NCI-H2081 treated with DMSO at 0.1 percent for 48 hours (cell line): Measurements from ENCODE around the gene LINC00305.

Experiments used
- DNase-seq: peaks from one replicate; lab custom pipeline; 2025; lab: John Stamatoyannopoulos, UW

LINC00305 gene

DNA sequence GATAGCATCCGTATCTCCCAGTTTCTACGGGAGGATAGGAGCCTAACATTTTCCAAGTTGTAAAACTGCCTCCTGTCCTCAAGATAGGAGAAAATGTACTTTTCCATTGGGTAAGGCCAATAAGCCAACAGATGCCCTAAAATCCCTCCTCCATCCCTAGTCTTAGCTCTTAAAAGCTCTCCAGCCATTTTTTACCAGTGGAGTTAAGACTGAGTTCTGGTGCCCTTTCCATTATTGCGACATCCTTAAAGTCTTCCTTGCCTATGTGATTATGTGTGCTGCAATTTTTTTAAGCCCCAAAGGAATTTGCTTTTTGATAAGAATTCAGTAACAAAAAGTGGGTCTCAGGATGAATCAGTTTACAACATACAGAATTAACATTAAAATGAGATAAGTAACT, 33.0 kb downstream of the LINC00305 start:
- DNase-seq: no peak

DNA sequence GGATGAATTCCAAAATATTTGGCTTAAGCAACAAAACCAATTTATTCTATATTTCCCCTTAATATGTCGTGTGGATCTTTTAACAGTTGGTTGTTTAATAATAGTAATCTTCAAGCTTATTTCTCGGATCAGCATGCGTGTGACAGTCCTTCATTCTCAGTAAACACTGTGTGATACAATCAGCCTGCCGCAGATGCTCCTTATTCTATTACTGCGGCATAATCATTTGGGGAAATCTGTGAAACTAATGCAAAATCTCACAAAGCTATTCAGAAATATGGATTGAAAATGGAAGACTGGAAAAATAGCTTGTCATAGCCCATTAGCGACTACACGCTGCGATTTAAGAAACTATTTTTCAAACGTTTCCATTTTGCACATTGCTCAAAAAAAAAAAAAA, 36.9 kb downstream of the LINC00305 start:
- DNase-seq: no peak

DNA sequence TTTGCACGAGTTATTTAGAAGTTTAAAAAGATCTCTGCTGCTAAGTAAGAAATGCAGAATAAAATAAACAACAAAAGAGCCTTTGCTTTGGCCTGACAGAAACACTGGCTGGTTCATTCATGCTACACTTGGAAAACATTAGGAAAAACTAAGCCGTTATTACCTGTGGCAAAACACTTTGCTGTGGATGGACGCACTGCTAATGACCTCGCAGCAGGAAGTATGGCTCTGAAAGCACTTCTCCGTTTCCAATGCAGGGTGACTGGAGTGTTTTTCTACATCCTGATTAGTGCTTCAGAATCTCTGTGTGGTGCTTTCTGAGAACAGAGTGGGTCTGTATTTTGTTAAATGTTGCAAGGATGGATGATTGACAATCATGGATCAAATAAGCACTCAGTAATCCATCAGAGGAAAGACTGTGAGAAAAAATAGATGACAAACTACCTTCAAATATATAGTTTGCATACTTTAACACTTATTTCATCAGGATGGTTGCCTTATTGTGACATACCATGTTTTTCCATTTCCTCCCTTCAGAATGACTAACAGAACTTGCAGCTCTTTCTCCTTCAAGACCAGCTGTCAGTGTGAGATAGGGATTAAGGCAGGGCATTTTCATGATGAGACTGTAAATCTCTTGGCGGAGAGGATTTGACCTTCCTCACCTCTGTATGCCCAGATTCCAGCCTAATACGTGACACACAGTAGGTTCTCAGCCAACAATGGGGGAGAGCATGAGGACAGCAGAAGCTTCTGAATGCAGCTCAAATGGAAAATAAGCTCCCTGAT, 38.0 kb downstream of the LINC00305 start:
- DNase-seq: no peak

DNA sequence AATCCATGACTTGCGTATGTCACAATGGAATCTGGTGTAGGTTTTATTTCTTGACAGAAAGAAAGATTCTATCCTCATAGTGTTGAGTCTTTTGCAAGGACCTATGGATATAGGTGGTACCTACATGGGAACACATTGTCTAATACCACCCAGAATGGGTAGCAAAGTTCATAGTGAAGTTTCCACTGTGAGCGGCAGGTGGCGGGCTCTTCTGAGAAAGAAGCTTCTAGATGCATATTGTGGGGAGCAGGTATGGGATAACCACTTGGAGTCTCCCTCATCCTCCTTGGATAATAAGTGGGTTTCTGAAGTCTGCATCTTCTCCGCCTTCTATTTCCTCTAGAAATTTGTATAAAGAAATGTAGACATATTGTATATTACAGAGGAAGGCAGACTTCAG, 44.9 kb downstream of the LINC00305 start:
- no peak for DNase-seq

DNA sequence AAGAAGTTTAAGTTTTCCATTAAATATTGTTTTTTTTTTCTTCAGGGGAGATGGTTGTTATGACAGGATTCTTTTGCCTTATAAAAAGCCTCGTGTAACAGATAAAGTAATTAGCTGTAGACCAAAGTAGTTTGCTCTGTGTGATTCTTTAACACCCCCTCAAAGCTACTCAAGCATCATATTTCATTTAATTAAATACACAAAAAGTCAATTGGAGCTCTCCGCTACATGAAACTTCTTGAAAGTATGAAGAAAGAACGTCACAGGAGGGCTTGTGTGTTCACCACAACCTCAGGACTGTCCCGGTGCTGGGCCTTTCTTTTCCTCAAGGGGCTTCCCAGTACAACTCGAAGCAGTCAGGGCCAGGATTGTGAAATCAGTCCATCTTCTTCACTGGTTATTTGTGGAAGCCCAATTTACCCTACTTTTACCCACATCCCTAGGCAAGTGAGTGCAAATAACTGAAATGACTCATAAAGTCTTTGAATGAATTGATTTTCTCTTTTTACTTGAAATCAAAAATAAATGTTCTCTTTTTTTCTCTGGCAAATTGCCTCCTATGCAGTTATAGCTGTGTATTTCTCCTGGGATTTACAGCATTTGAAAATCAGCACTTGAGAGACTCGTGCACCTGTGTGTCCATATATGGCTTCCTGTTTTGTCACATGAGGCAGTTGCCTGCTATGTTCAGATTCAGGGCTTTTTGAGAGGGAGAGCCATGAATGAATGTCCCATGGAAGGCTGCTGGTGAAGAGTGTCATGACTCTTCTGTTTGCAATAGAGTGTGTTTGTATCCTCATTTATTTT, 48.6 kb downstream of the LINC00305 start:
- no peak for DNase-seq

DNA sequence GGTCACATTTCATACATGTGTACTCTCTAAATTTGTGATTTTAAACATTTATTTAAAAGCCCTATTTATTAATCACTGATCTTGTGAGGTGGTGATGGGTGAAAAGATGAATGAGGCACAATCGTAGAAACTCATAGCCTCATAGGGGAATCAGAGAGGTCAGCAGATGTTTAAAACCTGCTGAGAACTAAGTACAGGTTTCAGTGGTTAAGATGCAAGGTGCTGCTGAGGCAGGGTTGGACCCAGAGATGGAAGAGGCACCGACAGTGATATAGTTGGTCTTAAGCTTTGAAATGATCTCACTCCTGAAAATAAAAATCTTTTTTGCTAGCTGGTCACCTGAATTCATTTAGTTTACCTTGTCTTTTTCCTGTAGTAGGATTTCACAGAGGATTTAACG, 49.6 kb downstream of the LINC00305 start:
- no peak for DNase-seq

DNA sequence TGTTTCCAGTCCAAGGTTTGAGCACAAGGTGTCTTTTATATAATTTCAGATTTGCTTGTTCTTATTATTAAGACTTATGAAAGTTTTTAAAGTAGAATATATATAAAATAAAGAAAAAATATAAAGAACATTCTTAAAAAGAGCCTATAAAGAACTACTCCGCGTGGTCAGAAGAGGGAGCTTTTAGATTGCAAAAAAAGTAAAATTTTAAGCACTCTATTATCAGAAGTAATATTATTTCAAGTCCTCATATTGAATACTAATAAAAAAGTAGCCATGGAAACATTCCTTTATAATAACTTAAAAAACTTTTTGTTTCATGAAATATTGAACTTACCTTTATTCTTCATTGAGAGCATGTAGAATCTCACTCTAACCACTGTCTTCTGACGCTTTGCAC, 51.4 kb downstream of the LINC00305 start:
- no peak for DNase-seq

DNA sequence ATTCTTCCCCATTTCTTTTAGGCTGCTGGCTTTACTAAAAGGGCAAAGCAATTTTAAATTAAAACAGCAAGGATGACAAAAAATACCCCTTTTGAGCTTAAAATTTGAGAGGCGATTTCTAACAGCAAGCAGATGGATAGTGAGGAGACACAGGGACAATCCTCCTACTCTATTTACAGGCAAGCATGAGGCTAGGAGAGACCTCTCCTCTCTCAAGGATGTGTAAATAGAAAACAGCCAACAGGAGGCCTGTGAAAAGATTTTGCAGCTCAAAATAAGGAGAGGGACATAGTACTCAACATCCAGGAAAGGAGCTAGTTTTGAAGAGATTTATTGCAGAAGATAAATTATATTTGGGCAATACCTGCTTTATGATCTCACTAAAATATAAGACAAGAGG, 53.8 kb downstream of the LINC00305 start:
- no peak for DNase-seq

DNA sequence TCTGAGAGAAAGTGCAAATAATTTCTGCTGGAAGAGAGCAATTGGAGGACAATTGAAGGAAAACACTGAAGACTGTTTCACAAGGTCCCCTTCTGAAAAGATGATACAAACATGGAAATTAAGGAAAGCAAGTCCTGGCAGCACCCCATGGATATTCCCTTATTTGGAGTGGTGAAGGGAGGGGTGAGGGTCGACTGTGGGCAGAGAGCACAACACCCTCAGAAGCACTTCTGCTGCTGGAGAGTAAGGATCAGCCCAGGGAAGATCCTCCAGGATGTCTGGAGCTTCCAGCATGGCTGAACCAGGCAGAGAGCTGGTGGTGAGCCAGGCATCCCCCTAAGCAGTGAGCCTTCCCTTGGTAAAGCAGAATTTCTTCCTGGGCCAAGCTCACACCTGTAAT, 54.7 kb downstream of the LINC00305 start:
- DNase-seq: no peak

DNA sequence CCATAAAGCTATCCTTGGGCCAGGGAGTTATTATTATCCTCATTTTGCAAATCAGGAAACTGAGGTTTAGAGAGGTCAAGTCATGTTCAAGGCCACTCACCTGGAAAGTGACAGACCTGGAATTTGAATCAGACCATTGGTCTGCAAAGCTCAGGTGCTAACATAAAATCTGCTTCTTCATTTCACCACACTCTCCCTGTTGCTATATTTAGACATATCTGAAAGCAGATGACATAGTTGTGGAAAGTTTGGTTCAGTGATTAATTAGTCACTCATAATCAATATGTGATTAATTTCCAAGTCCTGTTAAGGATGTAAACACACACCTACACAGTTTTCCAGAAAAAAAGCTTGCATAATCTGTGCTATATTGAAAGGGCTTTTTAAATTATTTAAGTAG, 57.4 kb downstream of the LINC00305 start:
- no peak for DNase-seq

DNA sequence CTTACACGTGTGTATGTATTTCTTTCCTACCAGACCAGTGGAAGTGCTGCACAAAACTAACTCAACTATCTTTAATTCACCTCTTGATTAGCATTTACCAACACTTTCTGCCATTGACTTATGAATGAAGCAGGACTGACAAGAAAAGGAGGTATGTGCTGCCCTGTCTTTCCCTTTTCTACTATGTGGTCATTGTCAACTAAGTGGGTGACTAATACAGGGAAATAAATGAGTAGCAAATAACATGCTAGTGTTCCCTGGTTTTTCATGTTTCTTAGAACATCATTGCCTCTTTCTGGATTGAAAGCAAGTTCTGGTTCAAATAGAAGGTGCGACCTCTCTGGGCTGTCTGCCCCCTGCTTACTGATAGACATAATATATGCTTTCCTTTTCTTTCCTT, 58.0 kb downstream of the LINC00305 start:
- DNase-seq: no peak

DNA sequence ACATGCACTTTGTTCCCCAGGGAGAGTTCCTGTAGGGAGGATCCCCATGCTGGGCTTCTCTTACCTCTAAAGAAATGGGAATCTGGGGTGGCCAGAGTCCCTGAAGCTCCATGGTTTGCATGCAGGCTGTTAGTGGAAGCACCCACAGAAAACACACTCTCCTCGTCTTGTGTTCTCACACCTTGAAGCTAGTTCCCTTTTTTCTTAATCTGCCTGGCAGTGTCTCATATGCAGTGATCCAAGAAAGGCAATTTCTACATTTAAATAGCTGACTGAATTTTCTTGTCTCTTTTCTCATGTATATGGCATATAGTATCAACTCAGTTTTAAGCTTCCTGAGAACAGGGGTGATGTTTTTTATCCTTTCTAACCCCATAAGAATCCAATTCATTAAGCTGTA, 65.0 kb downstream of the LINC00305 start:
- no peak for DNase-seq

DNA sequence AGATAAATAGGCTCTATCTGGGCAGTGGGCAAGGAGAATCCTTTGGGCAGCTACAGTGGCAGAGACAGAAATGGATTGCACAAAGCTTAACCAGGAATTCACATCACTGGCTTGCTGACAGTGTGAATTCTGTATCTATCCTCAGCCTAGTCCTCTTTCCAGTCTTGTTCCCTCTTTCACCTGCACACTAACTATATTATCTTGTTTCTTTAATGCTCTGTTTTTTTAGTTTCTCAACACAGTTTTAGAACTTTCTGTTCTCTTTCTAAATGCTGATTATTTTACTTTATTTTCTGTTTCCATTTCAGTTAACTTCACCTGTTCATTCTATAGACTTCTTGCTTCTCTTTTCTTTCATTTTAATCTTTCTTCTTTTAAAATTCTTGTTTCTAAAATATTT, 66.4 kb downstream of the LINC00305 start:
- no peak for DNase-seq

DNA sequence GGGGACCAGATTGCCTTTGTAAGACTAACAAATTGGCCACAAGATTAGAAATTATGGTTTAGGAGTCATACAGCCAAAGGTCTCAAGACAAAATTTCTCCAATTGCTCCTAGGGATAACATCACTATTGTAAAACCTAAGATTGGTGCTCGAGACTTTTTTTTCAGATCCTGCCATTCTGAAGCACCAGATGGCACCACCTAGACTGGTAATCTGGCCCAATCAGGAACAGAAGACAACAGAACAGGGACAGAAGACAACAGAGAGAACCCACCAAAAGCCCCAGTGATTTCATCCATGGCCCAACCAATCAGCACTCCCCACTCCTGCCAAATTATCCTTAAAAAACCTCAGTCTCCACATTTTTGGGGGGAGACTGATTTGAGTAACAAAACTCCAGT, 66.8 kb downstream of the LINC00305 start:
- no peak for DNase-seq

DNA sequence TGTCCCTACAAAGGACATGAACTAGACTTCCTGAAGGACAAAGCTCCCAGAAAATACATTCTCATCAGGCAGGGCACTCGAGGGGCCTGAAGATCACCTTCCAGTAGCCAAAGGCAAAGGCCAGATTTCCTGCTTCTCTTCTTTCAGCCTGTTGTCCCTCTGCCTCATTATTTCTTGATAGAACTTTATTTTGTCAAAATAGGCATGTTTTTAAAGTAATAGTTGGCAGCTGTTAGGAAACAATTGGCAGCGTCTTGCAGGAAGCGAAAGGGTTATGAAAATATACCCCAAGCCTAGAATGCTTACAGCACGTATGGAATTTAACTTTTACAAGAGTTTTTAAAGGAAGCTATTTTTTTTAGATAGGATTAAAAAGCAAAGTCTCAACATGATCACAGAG, 74.9 kb downstream of the LINC00305 start:
- DNase-seq: no peak

DNA sequence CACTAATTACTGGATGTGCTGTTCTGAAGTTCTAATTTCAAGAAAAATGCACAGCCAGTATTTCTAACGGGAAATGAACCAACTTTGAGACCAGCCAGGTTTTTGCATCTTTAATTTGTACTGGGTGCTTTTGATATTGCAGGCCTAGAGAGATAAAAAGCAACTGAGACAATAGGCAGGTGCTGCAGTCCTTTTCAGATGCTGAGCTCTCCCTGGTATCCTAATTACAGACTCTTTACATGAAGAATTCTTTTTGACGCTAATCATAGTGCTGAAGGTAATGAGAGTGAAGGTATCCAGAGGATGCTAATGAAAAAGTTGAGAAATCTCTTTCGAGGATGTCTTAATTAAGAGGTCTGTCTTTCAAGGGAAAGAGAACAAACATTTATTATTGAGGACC, 93.9 kb downstream of the LINC00305 start:
- DNase-seq: no peak

DNA sequence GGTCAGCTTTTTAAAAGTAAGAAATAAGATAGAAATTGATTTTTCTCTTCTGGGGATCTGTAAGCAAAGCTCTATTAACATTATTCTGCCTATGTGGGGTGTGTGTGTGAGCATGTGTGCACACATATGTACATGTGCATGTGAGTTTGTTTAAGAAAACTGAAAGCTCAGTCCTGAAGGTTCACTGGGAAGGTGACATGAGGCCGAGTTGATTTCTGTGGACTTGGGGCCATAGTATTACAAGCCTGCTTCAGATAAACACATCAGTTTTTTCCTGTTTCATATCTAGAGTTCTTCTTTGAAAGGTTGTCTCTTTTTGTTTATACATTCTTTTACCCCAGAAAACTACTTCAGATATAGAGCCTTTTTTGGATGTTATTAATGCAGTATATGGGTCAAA, 95.6 kb downstream of the LINC00305 start:
- no peak for DNase-seq

DNA sequence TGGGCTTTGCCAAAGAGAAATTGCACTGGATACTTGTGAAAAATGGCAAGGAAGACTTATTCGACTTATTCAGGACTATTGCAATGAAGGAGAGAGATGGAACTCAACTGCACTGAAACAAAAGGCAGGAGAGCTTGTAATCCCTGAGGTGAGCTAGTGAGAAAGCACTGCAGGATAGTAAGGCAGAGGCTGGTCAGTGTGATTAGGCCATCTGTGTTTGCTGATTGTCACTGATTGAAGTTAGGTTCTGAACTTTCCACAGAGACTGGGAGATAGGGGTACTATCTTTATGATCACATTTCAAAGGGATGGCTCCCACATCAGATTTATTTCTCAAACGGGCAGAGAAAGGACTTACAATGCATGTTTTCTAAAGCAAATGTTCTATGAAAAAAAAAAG, 96.1 kb downstream of the LINC00305 start:
- DNase-seq: no peak

DNA sequence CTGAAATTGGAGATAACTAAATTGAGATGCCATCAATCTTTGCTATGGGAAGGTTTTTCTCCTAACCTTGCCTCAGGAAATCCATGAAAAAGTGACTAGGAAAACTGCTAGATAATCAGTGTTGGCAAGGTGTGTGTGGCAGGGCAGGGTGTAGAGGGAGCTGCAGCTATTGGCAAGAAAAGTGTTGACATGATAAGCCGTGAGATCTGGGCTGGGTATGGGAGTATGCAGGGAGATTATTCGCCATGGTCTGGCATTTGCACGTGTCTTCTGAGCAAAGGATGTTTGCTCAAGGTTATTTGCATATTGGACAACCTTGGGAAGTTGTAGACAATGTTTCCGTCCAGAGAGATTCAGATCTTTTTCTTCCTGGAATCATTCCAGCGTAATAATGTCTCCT, 104.3 kb downstream of the LINC00305 start:
- DNase-seq: no peak

DNA sequence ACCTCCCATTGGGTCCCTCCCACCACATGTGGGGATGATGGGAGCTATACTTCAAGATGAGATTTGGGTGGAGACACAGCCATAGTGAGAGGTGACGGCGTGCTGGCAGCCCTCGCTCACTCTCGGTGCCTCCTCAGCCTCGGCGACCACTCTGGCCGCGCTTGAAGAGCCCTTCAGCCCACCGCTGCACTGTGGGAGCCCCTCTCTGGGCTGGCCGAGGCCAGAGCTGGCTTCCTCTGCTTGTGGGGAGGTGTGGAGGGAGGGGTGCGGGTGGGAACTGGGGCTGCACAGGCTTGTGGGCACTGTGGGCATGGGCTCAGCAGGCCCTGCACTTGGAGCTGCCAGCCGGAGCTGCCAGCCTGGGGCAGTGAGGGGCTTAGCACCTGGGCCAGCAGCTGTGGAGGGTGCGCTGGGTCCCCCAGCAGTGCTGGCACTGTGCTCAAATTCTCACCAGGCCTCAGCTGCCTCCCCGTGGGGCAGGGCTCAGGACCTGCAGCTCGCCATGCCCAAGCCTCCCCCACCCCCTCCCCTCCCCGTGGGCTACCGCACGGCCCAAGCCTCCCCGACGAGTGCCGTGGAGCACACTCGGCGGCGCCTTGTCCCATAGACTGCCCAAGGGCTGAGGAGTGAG, 106.0 kb downstream of the LINC00305 start:
- no peak for DNase-seq

DNA sequence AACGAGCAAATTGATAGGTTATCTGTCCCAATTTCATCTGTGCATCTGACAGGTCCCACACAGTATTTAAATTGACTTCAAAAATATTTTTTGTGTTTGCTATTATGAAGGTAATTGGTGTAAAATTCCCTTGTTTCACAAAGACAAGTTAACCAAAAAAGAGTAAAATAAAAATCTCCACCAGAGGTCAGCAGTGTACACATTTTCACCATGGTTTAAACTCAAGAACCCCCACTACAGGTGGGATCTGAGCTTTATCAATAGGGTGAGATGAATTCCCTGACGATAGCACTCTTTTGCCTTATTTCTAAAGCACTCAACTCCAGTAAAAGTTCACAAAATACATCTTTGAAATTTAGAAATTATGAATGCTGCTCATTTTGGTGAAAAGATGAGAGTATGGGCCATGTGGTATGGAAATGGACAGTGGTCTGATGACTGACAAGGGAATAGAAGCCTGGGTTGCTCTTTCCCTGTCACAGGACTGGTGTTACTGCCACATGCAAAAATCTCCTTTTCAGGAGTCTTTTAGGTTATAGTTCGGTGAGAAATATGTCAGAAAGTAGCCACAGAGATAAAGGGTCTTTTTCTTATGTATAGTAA, 111.0 kb downstream of the LINC00305 start:
- peak; percentile 16 for DNase-seq

DNA sequence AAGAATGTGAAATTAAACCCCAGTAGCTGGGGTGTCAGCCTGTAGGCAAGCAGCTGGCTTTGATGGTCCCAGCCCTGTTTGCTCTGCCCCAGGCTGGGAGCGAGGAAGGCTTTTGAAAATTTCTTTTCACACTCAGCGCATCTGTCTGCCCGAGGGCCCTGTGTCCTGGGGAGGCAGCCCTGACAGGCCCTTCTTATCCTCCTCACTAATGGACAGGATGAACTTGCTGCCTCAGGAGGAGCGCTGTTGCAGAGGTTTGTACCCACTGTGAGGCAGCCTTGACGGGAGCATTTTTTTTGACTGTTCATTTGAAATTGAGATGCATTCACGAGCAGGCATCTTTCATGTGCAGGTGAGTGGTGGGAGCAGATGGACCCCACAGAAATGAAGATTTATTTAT, 116.6 kb downstream of the LINC00305 start:
- DNase-seq: no peak

DNA sequence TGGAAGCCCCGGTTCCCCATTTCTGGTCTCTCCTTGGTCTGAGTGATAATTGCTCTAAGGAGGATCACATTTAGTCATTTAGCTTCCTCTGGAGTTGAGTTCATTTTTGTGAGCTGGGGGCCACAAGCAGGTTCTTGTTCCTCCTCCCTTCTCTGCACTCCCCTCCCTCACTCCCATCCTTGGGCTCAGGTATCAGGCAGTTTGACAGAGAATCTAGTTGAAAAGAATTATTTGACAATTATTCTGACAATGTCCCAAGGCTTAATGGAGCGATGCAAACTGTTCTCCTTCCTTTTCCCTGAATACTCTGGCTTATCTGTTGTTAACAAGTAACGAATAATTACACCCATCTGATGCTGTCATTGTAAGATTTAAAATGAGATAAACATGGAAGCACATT, 117.5 kb downstream of the LINC00305 start:
- DNase-seq: no peak
